ENCODE results near the gene VAPA. TPM values are rescaled to one million over a fixed set of nuclear protein-coding genes. Genes with fewer than 3 reads are reported as not detected.

The VAPA gene
- polyA plus RNA-seq, 1 donor (not counting 4 experiments of a cell fraction or from before 2014, with no cell fraction given): 350 TPM

DNA sequence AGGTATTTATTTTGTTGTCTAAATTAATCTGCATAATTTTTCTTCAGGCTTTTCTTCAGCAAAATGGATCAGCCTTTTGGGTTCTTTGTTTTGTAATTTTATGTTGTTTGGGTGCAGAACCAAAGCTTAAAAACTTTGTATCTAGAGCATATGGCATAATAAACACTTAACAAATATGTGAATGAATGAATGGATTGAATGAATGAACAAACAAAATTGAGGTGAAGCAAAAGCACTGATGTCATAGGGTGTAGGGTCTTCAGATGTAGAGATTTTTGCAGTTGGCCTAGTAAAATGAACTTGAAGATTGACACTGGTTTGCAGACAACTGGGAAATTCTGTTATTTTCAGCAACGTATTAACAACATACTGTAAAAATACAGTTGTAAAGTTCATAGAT is 17.3 kb downstream of the VAPA start:
- Histone ChIP-seq H3K9ac (ENCODE audit: control insufficient read depth, extremely low read depth, insufficient read depth, low read length) (no peak overlapping the region), H3K79me2 (ENCODE audit: control insufficient read depth, insufficient read depth, low read length) (peaks cover 89% of the 10 kb centered on the region), H4K20me1 (ENCODE audit: control insufficient read depth, extremely low read depth, insufficient read depth, low read length) (peaks cover 12% of the 10 kb centered on the region), H3K27ac (ENCODE audit: control insufficient read depth, insufficient read depth, low read length) (no peak overlapping the region), H3K4me3 (ENCODE audit: control insufficient read depth in 2 of 3, extremely low read depth in 1 of 3, insufficient read depth in 2 of 3, low read depth in 1 of 3, low read length in 3 of 3) (no peak overlapping the region), H3K36me3 (ENCODE audit: control insufficient read depth in 2 of 2, extremely low read depth in 1 of 2, insufficient read depth in 2 of 2, low read length in 2 of 2) (peaks cover 2 to 3% of the 10 kb centered on the region in 2 experiments), H3K27me3 (ENCODE audit: control insufficient read depth, extremely low read depth, insufficient read depth, low read length) (no peaks in the 10 kb centered on the region), H3K4me1 (ENCODE audit: control insufficient read depth, extremely low read depth, insufficient read depth, low read length) (peaks cover 39% of the 10 kb centered on the region), H2AFZ (ENCODE audit: control insufficient read depth, low read length) (no peak overlapping the region), H3K9me3 (ENCODE audit: control insufficient read depth, low read depth, low read length) (no peaks in the 10 kb centered on the region), H3K9me1 (ENCODE audit: control insufficient read depth, extremely low read depth, insufficient read depth, low read length) (peaks cover 3% of the 10 kb centered on the region), H3K4me2 (ENCODE audit: control insufficient read depth, extremely low read depth, insufficient read depth, low read depth, low read length) (no peak overlapping the region)
- DNase-seq (ENCODE audit: low read depth, low spot score) (no peak), FAIRE-seq (no peak)
- TF ChIP-seq EZH2 (IDR thresholded peaks at IDR 0.05; ENCODE audit: low read length): no peak
- TF ChIP-seq CTCF (optimal IDR thresholded peaks at IDR 0.05 in 1 of 3, IDR thresholded peaks at IDR 0.05 in 1 of 3, conservative IDR thresholded peaks at IDR 0.05 in 1 of 3; ENCODE audit: extremely low read depth in 1 of 3, insufficient read depth in 2 of 3, low read length in 3 of 3): no peak
- dilution Hi-C loops (cut with MboI; ENCODE audit: extremely low pct_ligation_motif_present, low sequenced_read_pairs): no loop called here

GRCh38 chr18:9931678-9932077 is 17.9 kb downstream of the VAPA start:
- peaks cover 4 to 7% of the 10 kb centered on the region in 2 experiments for H3K36me3 ChIP-seq (ENCODE audit: control insufficient read depth in 2 of 2, extremely low read depth in 1 of 2, insufficient read depth in 2 of 2, low read length in 2 of 2)
- no peaks in the 10 kb centered on the region for H3K9me3 ChIP-seq (ENCODE audit: control insufficient read depth, low read depth, low read length)
- H3K27ac ChIP-seq (ENCODE audit: control insufficient read depth, insufficient read depth, low read length): no peak overlapping the region
- peaks cover 3% of the 10 kb centered on the region for H3K9me1 ChIP-seq (ENCODE audit: control insufficient read depth, extremely low read depth, insufficient read depth, low read length)
- DNase-seq (ENCODE audit: low read depth, low spot score) (no peak), FAIRE-seq (no peak)
- TF ChIP-seq CTCF (optimal IDR thresholded peaks at IDR 0.05 in 1 of 3, IDR thresholded peaks at IDR 0.05 in 1 of 3, conservative IDR thresholded peaks at IDR 0.05 in 1 of 3; ENCODE audit: extremely low read depth in 1 of 3, insufficient read depth in 2 of 3, low read length in 3 of 3) (no peak), EZH2 (IDR thresholded peaks at IDR 0.05; ENCODE audit: low read length) (no peak)
- H4K20me1 ChIP-seq (ENCODE audit: control insufficient read depth, extremely low read depth, insufficient read depth, low read length): peaks cover 12% of the 10 kb centered on the region
- no peak overlapping the region for H3K4me3 ChIP-seq (ENCODE audit: control insufficient read depth in 2 of 3, extremely low read depth in 1 of 3, insufficient read depth in 2 of 3, low read depth in 1 of 3, low read length in 3 of 3)
- H3K4me2 ChIP-seq (ENCODE audit: control insufficient read depth, extremely low read depth, insufficient read depth, low read depth, low read length): no peak overlapping the region
- H3K27me3 ChIP-seq (ENCODE audit: control insufficient read depth, extremely low read depth, insufficient read depth, low read length): no peaks in the 10 kb centered on the region
- H2AFZ ChIP-seq (ENCODE audit: control insufficient read depth, low read length): no peak overlapping the region
- H3K4me1 ChIP-seq (ENCODE audit: control insufficient read depth, extremely low read depth, insufficient read depth, low read length): peaks cover 34% of the 10 kb centered on the region
- no peak overlapping the region for H3K9ac ChIP-seq (ENCODE audit: control insufficient read depth, extremely low read depth, insufficient read depth, low read length)
- dilution Hi-C loops (cut with MboI; ENCODE audit: extremely low pct_ligation_motif_present, low sequenced_read_pairs): no loop called here
- peaks cover 87% of the 10 kb centered on the region for H3K79me2 ChIP-seq (ENCODE audit: control insufficient read depth, insufficient read depth, low read length)
